ENCODE measurements around the gene RNF183.

RNF183 gene

GRCh38 chr9:113302792-113303418 is at the start of gene RNF183:
Gene RNF183, minus strand, starts transcription at chr9:113303376. Its CDS starts 5,192 bp downstream, at chr9:113298184.
- DNase-seq, result no peak

- DNase-seq, result no peak
Observed at GRCh38 chr9:113352411-113352810, 49.2 kb upstream of the RNF183 start.

- no peak for DNase-seq
Observed at GRCh38 chr9:113352006-113352405, 48.8 kb upstream of the RNF183 start.

GRCh38 chr9:113350937-113351336 is 47.8 kb upstream of the RNF183 start:
- DNase-seq, result peak in 1 of 2 donors; percentile 87

- DNase-seq, result no peak
Observed at GRCh38 chr9:113350107-113350661, 47.0 kb upstream of the RNF183 start.

- DNase-seq, result peak in 1 of 2 donors; percentile 16
Observed at GRCh38 chr9:113349445-113350094, 46.4 kb upstream of the RNF183 start, which contains the start of gene BSPRY. Gene BSPRY, plus strand, starts transcription at chr9:113349541. Its CDS starts 39 bp downstream, at chr9:113349580.

- DNase-seq, result no peak
Observed at GRCh38 chr9:113349066-113349444, 45.9 kb upstream of the RNF183 start.

- DNase-seq, result no peak
Observed at GRCh38 chr9:113348437-113348836, 45.3 kb upstream of the RNF183 start.

GRCh38 chr9:113345671-113346070 is 42.5 kb upstream of the RNF183 start:
- no peak for DNase-seq

- DNase-seq, result no peak
Observed at GRCh38 chr9:113345190-113345589, 42.0 kb upstream of the RNF183 start.

- DNase-seq, result peak in 1 of 2 donors; percentile 84
Observed at GRCh38 chr9:113343732-113344231, 40.6 kb upstream of the RNF183 start.

GRCh38 chr9:113341712-113342410 is 38.7 kb upstream of the RNF183 start:
- DNase-seq, result no peak

- DNase-seq, result peak; percentile 66 to 67
Observed at GRCh38 chr9:113340011-113340699, 37.0 kb upstream of the RNF183 start, which contains the start of gene WDR31. Gene WDR31, minus strand, starts transcription at chr9:113340275. Its CDS starts 8,253 bp downstream, at chr9:113332022.

GRCh38 chr9:113337714-113338113 is 34.5 kb upstream of the RNF183 start:
- DNase-seq, result no peak

GRCh38 chr9:113331780-113332179 is 28.6 kb upstream of the RNF183 start:
- DNase-seq, result no peak

- no peak for DNase-seq
Observed at GRCh38 chr9:113328045-113328782, 25.0 kb upstream of the RNF183 start.

GRCh38 chr9:113326230-113326629 is 23.1 kb upstream of the RNF183 start:
- DNase-seq, result no peak

- DNase-seq, result no peak
Observed at GRCh38 chr9:113322671-113323070, 19.5 kb upstream of the RNF183 start.

GRCh38 chr9:113320051-113320450 is 16.9 kb upstream of the RNF183 start:
- DNase-seq, result no peak

GRCh38 chr9:113319054-113319453 is 15.9 kb upstream of the RNF183 start:
- DNase-seq, result no peak

GRCh38 chr9:113317777-113318176 is 14.6 kb upstream of the RNF183 start:
- no peak for DNase-seq

- no peak for DNase-seq
Observed at GRCh38 chr9:113316030-113316429, 12.9 kb upstream of the RNF183 start.
